H1 (cell line): Measurements from ENCODE around the gene TIMP3. TPM values are rescaled to one million over a fixed set of nuclear protein-coding genes. Genes with fewer than 3 reads are reported as not detected.

Experiments
- CTCF ChIA-PET: fragments of 300-600 bp; sonication (Branson Sonifier 250); formaldehyde crosslinking; loops from one replicate; lab custom pipeline; 2021; ENCODE audit not compliant: partially characterized antibody; lab: Charles Lee
- POLR2A ChIA-PET: fragments of 300-600 bp; sonication (Branson Sonifier 250); formaldehyde crosslinking; loops from one replicate; lab custom pipeline; 2021; ENCODE audit warnings: inconsistent platforms; ENCODE audit not compliant: partially characterized antibody; lab: Charles Lee
- DNase-seq, 2 experiments: peaks; one replicate each; pipeline versions ENCODE4 v3.0.0 to v3.0.0-alpha.2; 2010 to 2022; ENCODE audit warnings: low spot score in 2 of 2, low read depth in 1 of 2, mixed read lengths in 1 of 2
- FAIRE-seq: peaks from 2 replicates; lab custom pipeline; 2011; peaks lifted over from hg19 to GRCh38; lab: Jason Lieb, UNC
- H2AFZ ChIP-seq: 2 replicates; pipeline ENCODE4 v1.8.1; 2012; ENCODE audit warnings: low read length, inconsistent platforms
- H2AK5ac ChIP-seq: 2 replicates; pipeline ENCODE4 v1.6.1; 2013; ENCODE audit warnings: low read depth, low read length
- H2BK120ac ChIP-seq: replicated peaks from 2 replicates; pipeline ENCODE3; 2013; ENCODE audit warnings: low read depth, low read length, inconsistent platforms
- H2BK12ac ChIP-seq: 2 replicates; pipeline ENCODE4 v1.6.1; 2013; ENCODE audit warnings: low read depth, low read length
- H2BK15ac ChIP-seq: 2 replicates; pipeline ENCODE4 v1.6.1; 2013; ENCODE audit warnings: low read length
- H2BK20ac ChIP-seq: 2 replicates; pipeline ENCODE4 v1.6.1; 2013; ENCODE audit warnings: low read length
- H2BK5ac ChIP-seq: 2 replicates; pipeline ENCODE4 v1.6.1; 2013; ENCODE audit warnings: low read depth, low read length
- H3K14ac ChIP-seq: 2 replicates; pipeline ENCODE4 v1.6.1; 2013; ENCODE audit warnings: inconsistent platforms; ENCODE audit not compliant: insufficient read length
- H3K18ac ChIP-seq: 2 replicates; pipeline ENCODE4 v1.6.1; 2013; ENCODE audit warnings: low read length; ENCODE audit errors: extremely low read depth
- H3K23ac ChIP-seq: 2 replicates; pipeline ENCODE4 v1.6.1; 2013; ENCODE audit warnings: inconsistent platforms; ENCODE audit not compliant: insufficient read length
- H3K23me2 ChIP-seq: 2 replicates; pipeline ENCODE4 v1.6.1; 2013; ENCODE audit warnings: low read depth, low read length
- H3K27ac ChIP-seq: 2 replicates; pipeline ENCODE4 v1.6.1; 2011; ENCODE audit warnings: low read depth, low read length, inconsistent platforms
- H3K27me3 ChIP-seq, 4 experiments: replicated peaks in 1 of 4; 1 replicate in 1 of 4; 2 replicates in 3 of 4; pipeline versions ENCODE4 v1.6.1 to v1.8.1; 2011 to 2013; ENCODE audit warnings: low read length in 3 of 4, mild to moderate bottlenecking in 3 of 4, inconsistent platforms in 2 of 4, mixed read lengths in 2 of 4, moderate library complexity in 1 of 4; ENCODE audit not compliant: control insufficient read depth in 3 of 4, insufficient read depth in 3 of 4; ENCODE audit errors: extremely low read depth in 1 of 4
- H3K36me3 ChIP-seq, 4 experiments: 2 replicates each; pipeline versions ENCODE4 v1.6.1 to v1.8.1; 2011 to 2013; ENCODE audit warnings: mild to moderate bottlenecking in 4 of 4, low read length in 3 of 4, moderate library complexity in 2 of 4, control low read depth in 1 of 4, inconsistent platforms in 1 of 4; ENCODE audit not compliant: insufficient read depth in 4 of 4, control insufficient read depth in 2 of 4
- H3K4ac ChIP-seq: replicated peaks from 2 replicates; pipeline ENCODE3; 2013; ENCODE audit warnings: low read length, low read depth, mixed read lengths, inconsistent platforms; ENCODE audit not compliant: insufficient read length
- H3K4me1 ChIP-seq, 4 experiments: replicated peaks in 1 of 4; 1 replicate in 1 of 4; 2 replicates in 3 of 4; pipeline versions ENCODE4 v1.6.1 to v1.8.1; 2011 to 2013; ENCODE audit warnings: low read length in 3 of 4, inconsistent platforms in 2 of 4, mixed read lengths in 1 of 4; ENCODE audit not compliant: insufficient read depth in 4 of 4, control insufficient read depth in 3 of 4
- H3K4me2 ChIP-seq, 2 experiments: 2 replicates each; pipeline versions ENCODE4 v1.6.1 to v1.8.1; 2011 to 2013; ENCODE audit warnings: low read depth in 2 of 2, low read length in 2 of 2, control low read depth in 1 of 2, inconsistent platforms in 1 of 2, mild to moderate bottlenecking in 1 of 2; ENCODE audit not compliant: insufficient read depth in 1 of 2
- H3K4me3 ChIP-seq, 4 experiments: fragments of 200-600, 300-600 bp in 1 of 4; sonication (generic), shearing (Covaris generic), sonication (Bioruptor Twin) in 1 of 4; 2 replicates each; pipeline versions ENCODE4 v1.5.1 to v1.8.1; 2011 to 2016; ENCODE audit warnings: low read length in 4 of 4, low read depth in 3 of 4, control low read depth in 2 of 4, inconsistent platforms in 2 of 4, mild to moderate bottlenecking in 2 of 4, mixed read lengths in 1 of 4, moderate library complexity in 1 of 4; ENCODE audit not compliant: insufficient read depth in 2 of 4; ENCODE audit errors: extremely low read depth in 1 of 4
- H3K56ac ChIP-seq: replicated peaks from 2 replicates; pipeline ENCODE3; 2013; ENCODE audit warnings: low read depth, mild to moderate bottlenecking, mixed read lengths, low read length, inconsistent platforms; ENCODE audit not compliant: insufficient read length
- H3K79me1 ChIP-seq: 2 replicates; pipeline ENCODE4 v1.6.1; 2013; ENCODE audit warnings: low read depth, low read length, control low read depth
- H3K79me2 ChIP-seq, 2 experiments: 2 replicates each; pipeline versions ENCODE4 v1.6.1 to v1.8.1; 2012 to 2013; ENCODE audit warnings: low read length in 2 of 2, mild to moderate bottlenecking in 2 of 2, inconsistent platforms in 1 of 2; ENCODE audit not compliant: insufficient read depth in 2 of 2, control insufficient read depth in 1 of 2
- H3K9ac ChIP-seq, 4 experiments: replicated peaks in 1 of 4; 1 replicate in 1 of 4; 2 replicates in 3 of 4; pipeline versions ENCODE4 v1.6.1 to v1.8.1; 2011 to 2013; ENCODE audit warnings: low read depth in 3 of 4, low read length in 3 of 4, control low read depth in 2 of 4, mild to moderate bottlenecking in 2 of 4, moderate library complexity in 2 of 4, inconsistent platforms in 1 of 4; ENCODE audit errors: extremely low read depth in 1 of 4
- H3K9me3 ChIP-seq, 2 experiments: 2 replicates each; pipeline versions ENCODE4 v1.6.1 to v1.8.1; 2012 to 2013; ENCODE audit warnings: mild to moderate bottlenecking in 2 of 2, moderate library complexity in 2 of 2, control low read depth in 1 of 2, inconsistent platforms in 1 of 2, low read depth in 1 of 2, low read length in 1 of 2, mixed read lengths in 1 of 2; ENCODE audit not compliant: insufficient read depth in 2 of 2
- H4K20me1 ChIP-seq, 2 experiments: replicated peaks in 1 of 2; 2 replicates each; pipeline versions ENCODE3 to v1.8.1; 2011 to 2013; ENCODE audit warnings: inconsistent platforms in 2 of 2, low read length in 2 of 2, mild to moderate bottlenecking in 1 of 2; ENCODE audit not compliant: insufficient read depth in 2 of 2, control insufficient read depth in 1 of 2
- H4K5ac ChIP-seq: 2 replicates; pipeline ENCODE4 v1.6.1; 2013; ENCODE audit warnings: low read length, low read depth, mixed read lengths, inconsistent platforms; ENCODE audit not compliant: insufficient read length
- H4K8ac ChIP-seq: 2 replicates; pipeline ENCODE4 v1.8.0; 2013; ENCODE audit warnings: mild to moderate bottlenecking, moderate library complexity, low read length, inconsistent platforms; ENCODE audit not compliant: insufficient read depth; ENCODE audit errors: extremely low read depth
- H4K91ac ChIP-seq: replicated peaks from 2 replicates; pipeline ENCODE3; 2013; ENCODE audit warnings: low read length, mixed read lengths, inconsistent platforms; ENCODE audit not compliant: insufficient read length
- POLR2AphosphoS5 ChIP-seq: IDR thresholded peaks from 2 replicates; pipeline ENCODE4 v1.6.1; 2011; ENCODE audit warnings: low read depth, low read length
- RXRA ChIP-seq: IDR thresholded peaks from 2 replicates; pipeline ENCODE4 v1.6.1; 2011; ENCODE audit warnings: low read depth, mild to moderate bottlenecking, low read length, moderate library complexity; ENCODE audit not compliant: insufficient read depth
- WGBS, 2 experiments: shearing (Covaris generic) in 1 of 2; methylation state at CpG; one replicate each; pipeline versions ENCODE4 v1.1.6 to v1.1.7; 2013 to 2015; ENCODE audit warnings: low lambda C conversion rate in 2 of 2, mixed read lengths in 2 of 2, inconsistent platforms in 1 of 2, low coverage in 1 of 2, missing lambda C conversion rate in 1 of 2; ENCODE audit not compliant: insufficient replicate concordance in 2 of 2, insufficient coverage in 1 of 2, insufficient read length in 1 of 2; ENCODE audit errors: extremely low coverage in 1 of 2, missing lambda C conversion rate in 1 of 2; 5-methylcytosine and 5-hydroxymethylcytosine counted together
- polyA plus RNA-seq, 7 experiments: library from polyadenylated mRNA; depleted of rRNA in 3 of 7; stranded (reverse) in 5 of 7; unstranded in 2 of 7; fragments of >200 nt in 5 of 7; fragments of 200-250 nt in 2 of 7; gene quantifications; 1 replicate in 5 of 7; 2 replicates in 1 of 7; 4 replicates in 1 of 7; pipeline versions ENCODE4 v1.2.1 to v1.2.3, GENCODE V29; 2011 to 2013; ENCODE audit warnings: missing spikeins in 2 of 7, mixed read lengths in 2 of 7
- total RNA-seq: library from RNA; stranded (reverse); fragmentation: NEBNext Ultra II Directional; extraction: Animal tissue kit (Norgen Biotek cat#: 25700); gene quantifications from 2 replicates; pipeline ENCODE4 v1.2.1, GENCODE V29; 2021

Gene TIMP3
- total and polyA plus RNA-seq, 2 of the 8 experiments (the other 6 are each of a cell fraction or from before 2014, with no cell fraction given) = 1.3 to 4.7 TPM

GRCh38 chr22:32850591-32851517 is 49.3 kb downstream of the TIMP3 start:
- no peak overlapping the region for H2BK12ac ChIP-seq
- no peak overlapping the region for H4K5ac ChIP-seq
- H2BK120ac ChIP-seq = no peak overlapping the region
- no peak overlapping the region for H2BK20ac ChIP-seq
- H3K4me1 ChIP-seq = no peaks in the 10 kb centered on the region
- no peak overlapping the region for H3K4me3 ChIP-seq
- no peak overlapping the region for H3K9ac ChIP-seq
- H3K56ac ChIP-seq = no peak overlapping the region
- H3K4me2 ChIP-seq = no peak overlapping the region
- H3K27ac ChIP-seq = no peak overlapping the region
- no peak overlapping the region for H3K23ac ChIP-seq
- no peak overlapping the region for H4K91ac ChIP-seq
- H4K20me1 ChIP-seq = no peaks in the 10 kb centered on the region
- FAIRE-seq = no peak
- H2AK5ac ChIP-seq = no peak overlapping the region
- no peaks in the 10 kb centered on the region for H3K23me2 ChIP-seq
- no peak overlapping the region for H3K18ac ChIP-seq
- ChIA-PET POLR2A (interaction anchor here (0.6 to 0.9 kb wide), 2 partner anchors 11 to 976 kb away, joined by 3 read pairs; no protein-coding TSS in a partner anchor), CTCF (interaction anchor here (0.7 to 5.9 kb wide), 6 partner anchors 10 to 110 kb away, joined by 3 to 41 read pairs (median 4); no protein-coding TSS in a partner anchor)
- WGBS, 2 experiments = 89% methylated on average over 11 of the region's 11 CpGs; no CpG with 5 or more reads in 1 of the 2 experiments
- no peak overlapping the region; the same call in 1 of the 2 replicates for H4K8ac ChIP-seq
- H3K14ac ChIP-seq = no peak overlapping the region
- H2BK5ac ChIP-seq = no peak overlapping the region
- no peaks in the 10 kb centered on the region; the same call in 1 of the 2 replicates for H3K79me1 ChIP-seq
- DNase-seq = no peak
- no peak overlapping the region for H2BK15ac ChIP-seq
- no peaks in the 10 kb centered on the region for H3K9me3 ChIP-seq
- H2AFZ ChIP-seq = no peak overlapping the region
- no peaks in the 10 kb centered on the region; a peak in 2 of 8 replicates for H3K36me3 ChIP-seq
- no peaks in the 10 kb centered on the region for H3K79me2 ChIP-seq
- H3K4ac ChIP-seq = no peak overlapping the region
- no peaks in the 10 kb centered on the region for H3K27me3 ChIP-seq
- no peak for TF ChIP-seq RXRA
- TF ChIP-seq POLR2AphosphoS5 = no peak
